ENCODE results near the gene OLFML3.

The OLFML3 gene

GRCh38 chr1:113940365-113941244, 38.7 kb upstream of the OLFML3 start:
- TF ChIP-seq SIN3A (IDR thresholded peaks at IDR 0.05; ENCODE audit: borderline replicate concordance, insufficient read depth, low read length), result no peak
- TF ChIP-seq TAF1 (IDR thresholded peaks at IDR 0.05; ENCODE audit: borderline replicate concordance, insufficient read depth, low read length), result no peak
- TF ChIP-seq POLR2AphosphoS5 (IDR thresholded peaks at IDR 0.05; ENCODE audit: low read depth, low read length), result no peak
- TF ChIP-seq REST (IDR thresholded peaks at IDR 0.05; ENCODE audit: insufficient read depth in 1 of 2, low read depth in 2 of 2, low read length in 2 of 2), result no peak
- TF ChIP-seq FOXP2 (optimal IDR thresholded peaks at IDR 0.05; ENCODE audit: borderline replicate concordance, extremely low read depth, extremely low read length, insufficient read depth), result no peak

GRCh38 chr1:113941245-113941559, 38.1 kb upstream of the OLFML3 start:
- TF ChIP-seq FOXP2 (optimal IDR thresholded peaks at IDR 0.05; ENCODE audit: borderline replicate concordance, extremely low read depth, extremely low read length, insufficient read depth), result no peak
- no peak for TF ChIP-seq POLR2AphosphoS5 (IDR thresholded peaks at IDR 0.05; ENCODE audit: low read depth, low read length)
- no peak for TF ChIP-seq TAF1 (IDR thresholded peaks at IDR 0.05; ENCODE audit: borderline replicate concordance, insufficient read depth, low read length)
- TF ChIP-seq SIN3A (IDR thresholded peaks at IDR 0.05; ENCODE audit: borderline replicate concordance, insufficient read depth, low read length), result no peak
- TF ChIP-seq REST (IDR thresholded peaks at IDR 0.05; ENCODE audit: insufficient read depth in 1 of 2, low read depth in 2 of 2, low read length in 2 of 2), result no peak

GRCh38 chr1:113942527-113942926, 36.7 kb upstream of the OLFML3 start:
- TF ChIP-seq POLR2AphosphoS5 (IDR thresholded peaks at IDR 0.05; ENCODE audit: low read depth, low read length) (no peak), SIN3A (IDR thresholded peaks at IDR 0.05; ENCODE audit: borderline replicate concordance, insufficient read depth, low read length) (no peak), TAF1 (IDR thresholded peaks at IDR 0.05; ENCODE audit: borderline replicate concordance, insufficient read depth, low read length) (no peak), FOXP2 (optimal IDR thresholded peaks at IDR 0.05; ENCODE audit: borderline replicate concordance, extremely low read depth, extremely low read length, insufficient read depth) (no peak), REST (IDR thresholded peaks at IDR 0.05; ENCODE audit: insufficient read depth in 1 of 2, low read depth in 2 of 2, low read length in 2 of 2) (no peak)

- TF ChIP-seq POLR2AphosphoS5 (IDR thresholded peaks at IDR 0.05; ENCODE audit: low read depth, low read length) (no peak), TAF1 (IDR thresholded peaks at IDR 0.05; ENCODE audit: borderline replicate concordance, insufficient read depth, low read length) (no peak), SIN3A (IDR thresholded peaks at IDR 0.05; ENCODE audit: borderline replicate concordance, insufficient read depth, low read length) (no peak), REST (IDR thresholded peaks at IDR 0.05; ENCODE audit: insufficient read depth in 1 of 2, low read depth in 2 of 2, low read length in 2 of 2) (no peak), FOXP2 (optimal IDR thresholded peaks at IDR 0.05; ENCODE audit: borderline replicate concordance, extremely low read depth, extremely low read length, insufficient read depth) (no peak)
Observed at GRCh38 chr1:113943028-113943811, 36.1 kb upstream of the OLFML3 start.

Data from PFSK-1 (cell line).